HG03457 (cell line): Measurements from ENCODE around the gene GPC1.

ENCODE experiments used
- ATAC-seq: cut with Tn5 transposase; IDR thresholded peaks from one replicate; pipeline ENCODE4 v1.9.1; 2021; ENCODE audit warnings: moderate number of reproducible peaks; ENCODE audit not compliant: unreplicated experiment

GPC1 gene

GRCh38 chr2:240441326-240441992 lies 6.0 kb downstream of the GPC1 start:
- no peak for ATAC-seq

GRCh38 chr2:240441993-240442411 lies 6.5 kb downstream of the GPC1 start:
- no peak for ATAC-seq

DNA sequence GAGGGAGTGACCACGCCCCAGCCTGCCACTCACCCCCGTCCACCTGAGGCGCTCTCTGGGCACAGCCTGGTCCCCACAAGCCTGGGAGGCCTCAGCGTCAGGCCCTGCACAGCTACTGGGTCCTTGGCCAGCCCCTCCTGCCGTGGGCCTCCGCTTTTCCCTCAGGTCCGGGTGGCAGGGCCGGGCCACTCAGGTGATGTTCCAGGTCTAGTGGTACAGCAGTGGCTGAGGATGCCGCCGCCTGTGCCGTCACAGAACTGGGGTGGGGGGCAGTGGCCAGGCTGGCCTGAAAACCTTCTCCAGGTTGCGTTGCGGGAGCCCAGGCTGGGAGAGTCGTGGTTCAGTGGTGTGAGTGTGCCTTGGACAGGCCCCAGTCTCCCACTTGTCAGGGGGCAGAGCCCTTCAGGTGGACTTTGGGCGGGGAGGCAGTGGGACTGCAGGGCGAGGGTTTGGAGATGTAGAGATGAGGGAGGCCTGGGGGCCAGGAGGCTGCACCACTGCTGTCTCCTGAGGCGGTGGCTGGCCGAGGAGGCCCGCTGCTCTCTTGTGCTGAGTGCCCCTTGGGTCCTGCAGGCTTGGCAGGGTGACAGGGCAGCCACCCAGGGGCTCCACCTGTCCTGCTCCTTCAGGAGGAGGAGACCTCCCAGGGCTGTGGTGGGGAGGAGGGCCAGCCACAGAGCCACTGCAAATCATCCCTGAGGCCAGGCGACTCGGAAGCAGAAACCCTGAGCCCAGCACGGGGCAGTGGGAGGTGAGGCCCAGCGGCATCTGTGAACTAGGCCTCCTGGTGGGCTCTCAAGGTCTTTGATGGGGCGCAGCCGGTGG lies 7.6 kb downstream of the GPC1 start:
- no peak for ATAC-seq

DNA sequence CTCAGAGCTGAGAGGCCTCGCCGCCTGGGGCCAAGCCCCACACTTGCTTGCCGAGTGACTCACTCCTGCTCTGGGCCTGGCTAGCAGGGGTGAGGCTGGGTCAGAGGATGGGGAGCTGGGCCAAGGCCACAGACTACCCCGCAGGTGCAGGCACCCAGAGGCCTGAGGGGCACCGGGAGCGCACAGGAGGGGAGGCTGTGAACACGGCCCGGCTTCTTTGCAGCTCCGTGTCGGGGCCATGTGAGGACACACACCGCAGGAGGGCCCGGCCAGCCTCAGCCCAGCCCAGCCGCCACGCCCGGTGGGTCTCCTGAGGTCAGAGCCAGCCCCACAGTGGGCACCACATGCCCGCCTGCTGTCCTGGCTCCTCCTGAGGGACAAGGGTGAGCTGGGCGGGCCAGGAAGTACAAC lies 8.4 kb downstream of the GPC1 start:
- ATAC-seq: no peak

- no peak for ATAC-seq
These were observed 9.0 kb downstream of the GPC1 start for GRCh38 chr2:240444464-240444863.

GRCh38 chr2:240445961-240446663 lies 10.6 kb downstream of the GPC1 start:
- no peak for ATAC-seq

DNA sequence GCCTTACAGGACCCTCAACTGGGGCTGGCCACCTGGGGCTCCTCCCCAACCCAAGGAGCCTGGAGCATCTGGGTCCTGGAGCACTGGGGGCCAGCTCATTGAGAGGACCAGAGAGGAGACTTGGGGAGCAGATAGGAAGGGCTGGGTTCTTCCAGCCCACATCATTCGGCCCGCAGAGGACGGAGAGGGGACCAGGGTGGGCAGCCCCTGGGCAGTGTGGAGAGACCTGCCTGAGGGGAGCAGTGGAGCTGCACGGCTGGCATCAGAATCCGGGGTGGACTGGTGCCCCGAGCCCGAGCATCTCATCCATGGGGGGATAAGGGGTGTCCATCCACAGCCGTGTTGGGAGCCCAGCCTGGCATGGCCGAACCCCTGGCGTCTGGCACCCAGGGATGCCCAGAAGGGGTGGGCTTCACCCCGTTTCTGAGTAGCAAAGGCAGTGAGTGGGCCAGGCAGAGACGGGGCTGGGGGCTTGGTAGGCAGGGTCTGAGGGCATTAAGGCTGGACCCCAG lies 11.3 kb downstream of the GPC1 start:
- no peak for ATAC-seq

DNA sequence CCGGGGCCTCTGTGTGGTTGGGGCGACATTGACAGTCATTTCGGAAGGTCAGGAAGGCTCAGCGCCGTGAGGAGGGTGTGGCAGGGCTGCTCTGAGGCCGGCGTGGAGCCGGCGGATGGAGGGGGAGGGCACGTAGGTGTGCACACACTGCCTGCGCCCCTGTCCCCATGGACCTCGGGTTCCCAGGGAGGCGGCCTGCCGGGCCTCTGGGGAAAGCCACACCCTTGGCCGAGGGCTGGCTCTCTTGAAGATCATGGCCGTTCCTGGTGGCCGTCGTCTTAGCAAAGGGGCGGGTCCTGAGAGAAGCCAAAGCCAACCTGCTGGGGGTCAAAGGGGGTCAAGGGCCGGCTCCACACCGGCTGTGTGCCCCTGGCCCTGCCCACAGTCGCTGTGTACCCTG lies 11.9 kb downstream of the GPC1 start:
- no peak for ATAC-seq

DNA sequence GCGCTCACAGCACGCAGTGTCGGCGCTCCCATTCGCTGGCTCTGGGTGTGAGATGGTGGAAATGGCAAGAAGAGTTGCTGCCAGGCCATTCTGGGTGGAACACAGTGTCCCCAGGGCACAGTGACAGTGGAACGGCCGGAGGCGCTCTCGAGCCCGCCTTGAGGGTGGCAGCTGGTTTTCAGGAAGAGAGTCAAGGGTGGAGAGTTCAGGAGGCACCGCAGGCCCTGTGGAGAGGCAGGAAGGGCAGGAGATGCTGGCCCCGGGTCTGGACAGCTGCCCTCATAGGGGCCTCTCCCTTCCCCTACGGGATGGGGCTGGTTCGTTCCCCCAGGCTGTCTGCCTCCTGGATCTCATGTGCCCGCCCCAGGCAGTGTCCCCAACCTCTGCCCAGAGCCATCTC lies 12.5 kb downstream of the GPC1 start:
- ATAC-seq: no peak

DNA sequence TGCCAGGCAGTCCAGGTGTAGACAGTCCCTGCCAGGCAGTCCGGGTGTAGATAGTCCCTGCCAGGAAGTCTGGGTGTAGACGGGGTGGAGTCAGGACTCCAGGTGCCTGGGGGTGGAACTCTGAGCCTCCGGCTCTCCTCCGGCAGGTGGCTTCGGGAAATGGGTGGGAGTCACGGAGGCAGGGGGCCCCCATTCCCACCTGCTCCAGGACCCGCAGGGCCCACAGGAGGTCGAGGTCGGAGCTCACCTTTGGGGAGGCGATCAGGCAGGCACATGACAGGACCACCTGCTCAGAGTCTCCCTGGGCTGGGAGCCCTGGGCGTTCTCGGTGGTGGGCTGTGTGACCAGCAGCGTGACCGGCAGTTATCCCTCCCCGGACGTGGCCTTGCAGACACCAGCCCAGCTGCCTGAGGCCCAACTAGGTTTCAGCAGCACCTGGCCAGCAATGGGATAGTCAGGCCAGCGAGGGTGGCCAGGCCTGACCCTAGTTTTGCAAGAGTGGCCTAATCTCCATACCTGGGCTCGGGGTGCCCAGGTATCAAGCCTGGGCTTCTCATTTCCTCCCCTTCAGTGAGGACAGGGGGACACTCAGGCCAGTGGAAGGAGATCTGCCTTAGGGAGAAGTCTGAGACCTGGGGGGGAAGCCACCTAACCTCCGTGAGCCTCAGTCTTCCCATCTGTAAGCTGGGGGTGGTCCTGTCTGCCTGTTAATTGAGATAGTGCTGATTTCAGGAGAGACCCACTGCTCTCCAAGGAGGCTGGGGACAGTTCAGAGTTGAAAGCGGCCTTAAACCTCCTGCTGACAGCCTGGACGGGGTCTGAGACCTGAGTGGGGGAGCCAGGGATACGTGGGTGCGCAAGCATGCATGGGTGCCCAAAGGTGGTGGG lies 13.2 kb downstream of the GPC1 start:
- ATAC-seq: no peak

- ATAC-seq: no peak
These were observed 14.5 kb downstream of the GPC1 start for GRCh38 chr2:240449764-240450531.

DNA sequence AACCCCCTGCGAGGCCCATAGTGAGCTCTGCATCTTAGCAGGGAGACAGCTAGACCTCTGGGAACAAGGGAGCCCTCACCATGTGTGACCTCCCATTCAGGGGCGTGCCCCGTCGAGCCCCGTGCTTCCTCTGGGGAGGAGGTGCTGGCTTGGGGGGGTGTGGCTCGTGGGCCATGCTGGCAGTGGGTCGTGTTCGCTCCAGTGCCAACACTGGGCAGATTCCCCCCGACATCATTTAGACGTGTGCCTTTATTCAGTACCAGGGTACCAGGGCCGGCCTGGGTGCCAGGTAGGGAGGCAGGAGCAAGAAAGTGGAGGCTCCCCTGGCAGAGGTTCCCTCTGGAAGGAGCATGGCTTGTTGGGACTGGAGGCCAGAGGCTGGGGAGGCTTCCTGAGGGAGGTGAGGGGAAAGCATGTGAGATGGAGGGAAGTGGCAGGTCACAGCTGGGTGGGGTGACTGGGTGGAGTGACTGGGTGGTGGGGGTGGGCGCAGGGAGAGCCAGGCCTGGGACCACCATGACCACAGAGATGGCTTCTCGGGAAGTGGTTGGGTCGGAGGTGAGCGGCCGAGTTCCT lies 15.2 kb downstream of the GPC1 start:
- ATAC-seq: no peak

- ATAC-seq: no peak
These were observed 15.7 kb downstream of the GPC1 start for GRCh38 chr2:240451108-240451611.

- no peak for ATAC-seq
These were observed 16.5 kb downstream of the GPC1 start for GRCh38 chr2:240451791-240452461.

- no peak for ATAC-seq
These were observed 17.2 kb downstream of the GPC1 start for GRCh38 chr2:240452462-240453256.

DNA sequence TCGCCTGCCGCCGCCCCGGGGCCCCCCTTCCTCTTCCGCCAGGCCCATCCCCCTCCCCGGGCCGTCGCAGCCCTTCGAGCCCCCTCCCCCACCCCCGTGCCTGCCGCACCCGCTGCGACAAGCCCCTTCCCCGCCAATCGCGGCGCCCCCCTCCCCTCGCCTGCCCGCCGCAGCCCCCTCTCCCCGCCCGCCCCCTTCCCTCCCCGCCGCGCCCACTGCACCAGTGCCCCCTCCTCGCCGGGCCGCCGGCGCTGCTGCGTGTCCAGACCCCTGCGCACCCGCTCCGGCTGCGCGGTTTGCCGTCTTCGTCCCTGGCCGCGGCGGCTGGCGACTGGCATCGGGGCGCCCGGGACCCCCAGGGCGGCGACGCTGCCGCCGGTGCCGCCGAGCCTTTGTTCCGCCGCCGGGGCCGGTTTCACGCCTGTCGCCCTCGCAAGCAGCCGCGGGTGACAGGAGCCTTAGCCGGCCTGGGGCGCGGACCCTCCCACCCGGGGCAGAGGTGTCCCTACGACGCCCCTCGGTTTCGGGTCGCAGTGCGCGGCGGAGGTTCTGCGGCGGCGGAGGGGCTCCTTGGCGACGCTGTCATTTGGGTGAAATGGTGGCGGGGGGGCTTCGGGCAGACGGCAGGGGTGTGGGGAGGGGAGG lies 18.1 kb downstream of the GPC1 start:
- no peak for ATAC-seq

DNA sequence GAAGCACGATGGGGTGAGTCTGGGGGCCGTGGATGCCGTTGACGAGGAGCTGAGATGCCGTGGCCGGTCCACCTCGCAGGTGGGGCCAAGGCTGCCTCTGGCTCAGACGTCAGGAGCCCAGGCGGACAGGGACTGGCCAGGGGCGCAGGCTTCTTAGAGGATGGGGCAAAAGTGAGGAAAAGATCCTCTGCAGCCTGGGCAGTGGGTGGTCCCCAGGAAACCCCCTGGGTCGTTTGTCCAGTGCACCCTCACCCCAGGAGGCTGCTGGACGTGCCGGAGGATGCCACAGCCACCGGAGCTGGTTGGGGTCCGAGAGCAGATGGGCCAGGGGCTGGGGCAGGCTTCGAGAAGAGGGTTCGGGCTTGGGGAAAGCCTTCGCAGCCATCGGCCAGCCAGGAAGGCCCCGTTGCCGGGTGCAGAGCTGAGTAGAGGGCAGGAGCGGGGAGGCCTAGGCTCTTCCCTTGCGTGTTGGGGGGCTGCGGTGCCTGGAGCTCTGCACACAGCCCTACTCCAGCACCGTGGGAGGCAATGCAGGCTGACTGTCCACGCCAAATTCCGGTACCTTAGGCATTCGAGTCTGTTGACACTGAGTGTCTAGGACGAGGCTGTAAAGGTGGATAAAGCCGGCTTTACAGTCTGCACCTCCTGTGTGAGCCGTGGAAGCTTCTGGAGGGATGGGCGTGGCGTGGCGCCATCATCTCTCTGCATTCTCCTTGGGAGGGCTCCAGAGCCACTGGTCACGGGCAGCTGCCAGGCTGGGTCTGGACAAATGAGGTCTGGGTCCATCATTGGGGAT lies 18.8 kb downstream of the GPC1 start:
- ATAC-seq: no peak
